ENCODE results near the gene SH3BGR. TPM values are rescaled to one million over a fixed set of nuclear protein-coding genes. Genes with fewer than 3 reads are reported as not detected.

SH3BGR gene
- total RNA-seq, 1 donor: 1.4 TPM

DNA sequence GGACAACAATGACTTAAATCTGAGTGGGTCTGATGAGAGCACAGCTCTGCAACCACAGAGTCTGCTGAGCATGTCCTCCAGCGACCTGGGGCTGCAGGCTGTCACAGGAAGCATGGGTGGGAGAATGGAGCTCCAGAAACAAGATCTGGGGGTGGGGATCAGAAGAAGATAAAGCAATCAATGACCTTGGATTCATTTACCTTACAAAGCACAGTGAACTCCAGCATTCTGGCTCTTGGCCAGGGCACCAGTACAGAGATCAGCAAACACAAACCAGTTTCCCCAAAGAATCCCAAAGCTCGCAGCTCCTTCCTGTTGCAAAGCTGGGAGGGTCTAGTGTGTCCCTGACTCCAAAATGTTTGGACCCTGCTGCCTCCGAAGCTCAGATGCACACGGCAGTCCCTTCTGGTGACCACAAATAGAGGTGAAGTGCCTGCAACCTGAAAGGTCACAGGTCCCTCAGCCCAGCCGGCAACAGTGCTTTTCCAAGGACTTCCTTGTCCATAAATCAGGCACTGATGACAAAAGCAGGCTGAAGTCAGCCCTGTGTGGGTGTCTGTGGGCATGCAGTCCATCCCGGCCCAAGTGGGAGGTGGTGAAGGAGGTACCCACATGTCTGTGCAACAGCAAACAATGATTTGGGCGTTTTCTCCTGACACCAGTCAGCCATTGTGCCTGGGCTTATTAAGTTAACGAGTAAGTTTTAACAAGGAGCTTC, 76.1 kb downstream of the SH3BGR start:
- Histone ChIP-seq H2AFZ (ENCODE audit: low read length) (no peak overlapping the region), H3K4me2 (ENCODE audit: insufficient read depth, low read length) (no peak overlapping the region), H3K4me3 (ENCODE audit: insufficient read depth, low read length) (no peak overlapping the region), H3K27ac (ENCODE audit: low read depth, low read length) (no peak overlapping the region), H3K9me3 (ENCODE audit: low read depth, low read length) (no peaks in the 10 kb centered on the region), H3K27me3 (ENCODE audit: insufficient read depth, low read length) (no peaks in the 10 kb centered on the region), H3K4me1 (ENCODE audit: insufficient read depth, low read length) (no peaks in the 10 kb centered on the region), H3K79me2 (ENCODE audit: insufficient read depth, low read length) (no peaks in the 10 kb centered on the region), H4K20me1 (ENCODE audit: insufficient read depth, low read length) (no peaks in the 10 kb centered on the region), H3K36me3 (ENCODE audit: insufficient read depth, low read length) (no peaks in the 10 kb centered on the region)
- DNase-seq (ENCODE audit: insufficient read length, low spot score, missing footprints): peak; percentile 43
- TF ChIP-seq, protein P1, sequence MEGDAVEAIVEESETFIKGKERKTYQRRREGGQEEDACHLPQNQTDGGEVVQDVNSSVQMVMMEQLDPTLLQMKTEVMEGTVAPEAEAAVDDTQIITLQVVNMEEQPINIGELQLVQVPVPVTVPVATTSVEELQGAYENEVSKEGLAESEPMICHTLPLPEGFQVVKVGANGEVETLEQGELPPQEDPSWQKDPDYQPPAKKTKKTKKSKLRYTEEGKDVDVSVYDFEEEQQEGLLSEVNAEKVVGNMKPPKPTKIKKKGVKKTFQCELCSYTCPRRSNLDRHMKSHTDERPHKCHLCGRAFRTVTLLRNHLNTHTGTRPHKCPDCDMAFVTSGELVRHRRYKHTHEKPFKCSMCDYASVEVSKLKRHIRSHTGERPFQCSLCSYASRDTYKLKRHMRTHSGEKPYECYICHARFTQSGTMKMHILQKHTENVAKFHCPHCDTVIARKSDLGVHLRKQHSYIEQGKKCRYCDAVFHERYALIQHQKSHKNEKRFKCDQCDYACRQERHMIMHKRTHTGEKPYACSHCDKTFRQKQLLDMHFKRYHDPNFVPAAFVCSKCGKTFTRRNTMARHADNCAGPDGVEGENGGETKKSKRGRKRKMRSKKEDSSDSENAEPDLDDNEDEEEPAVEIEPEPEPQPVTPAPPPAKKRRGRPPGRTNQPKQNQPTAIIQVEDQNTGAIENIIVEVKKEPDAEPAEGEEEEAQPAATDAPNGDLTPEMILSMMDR (IDR thresholded peaks at IDR 0.05; ENCODE audit: extremely low read depth, low read depth, low read length): no peak

DNA sequence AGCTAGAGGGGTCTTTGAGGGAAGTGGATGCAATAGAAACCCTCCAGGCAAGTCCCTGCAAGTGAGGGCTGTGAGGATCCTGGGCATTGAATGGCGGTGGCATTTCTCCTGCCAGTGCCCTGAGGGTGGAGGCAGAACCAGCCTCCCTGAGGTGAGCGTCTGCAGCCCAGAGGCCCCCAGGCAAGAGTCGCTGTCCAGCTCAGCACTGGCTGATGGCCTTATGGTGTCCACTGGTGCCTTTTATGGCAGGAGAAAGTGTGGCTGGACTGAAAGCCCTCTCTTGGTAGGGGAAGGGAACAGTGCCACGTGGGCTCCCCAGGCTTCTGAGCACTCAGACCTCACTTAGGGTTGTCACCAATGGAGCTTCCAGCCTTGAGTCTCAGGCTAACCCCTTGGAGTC, 77.3 kb downstream of the SH3BGR start:
- TF ChIP-seq, protein P1 (IDR thresholded peaks at IDR 0.05; ENCODE audit: extremely low read depth, low read depth, low read length): no peak

DNA sequence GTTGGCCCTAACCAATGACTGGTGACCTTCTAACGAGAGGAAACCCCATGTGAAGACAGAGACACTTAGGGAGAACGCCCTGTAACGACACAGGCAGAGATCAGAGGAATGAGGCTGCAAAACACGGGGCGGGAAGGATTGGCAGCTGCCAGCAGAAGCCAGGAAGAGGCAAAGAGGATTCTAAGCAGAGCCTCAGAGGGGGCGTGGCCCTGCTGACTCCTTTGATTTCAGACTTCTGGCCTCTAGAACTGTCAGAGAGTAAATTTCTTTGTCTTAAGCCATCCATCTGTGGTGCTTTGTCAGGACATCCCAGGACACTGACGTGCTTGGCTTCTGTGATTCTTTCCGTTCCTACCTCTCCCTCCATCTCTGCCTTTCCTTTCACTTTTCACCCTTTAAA, 79.3 kb downstream of the SH3BGR start:
- no peaks in the 10 kb centered on the region for H3K27me3 ChIP-seq (ENCODE audit: insufficient read depth, low read length)
- H3K79me2 ChIP-seq (ENCODE audit: insufficient read depth, low read length): no peaks in the 10 kb centered on the region
- H3K4me1 ChIP-seq (ENCODE audit: insufficient read depth, low read length): no peaks in the 10 kb centered on the region
- H3K9me3 ChIP-seq (ENCODE audit: low read depth, low read length): no peaks in the 10 kb centered on the region
- H3K27ac ChIP-seq (ENCODE audit: low read depth, low read length): no peak overlapping the region
- H3K36me3 ChIP-seq (ENCODE audit: insufficient read depth, low read length): no peaks in the 10 kb centered on the region
- H3K4me3 ChIP-seq (ENCODE audit: insufficient read depth, low read length): no peak overlapping the region
- no peaks in the 10 kb centered on the region for H4K20me1 ChIP-seq (ENCODE audit: insufficient read depth, low read length)
- no peak overlapping the region for H2AFZ ChIP-seq (ENCODE audit: low read length)
- TF ChIP-seq, protein P1 (IDR thresholded peaks at IDR 0.05; ENCODE audit: extremely low read depth, low read depth, low read length): no peak
- no peak overlapping the region for H3K4me2 ChIP-seq (ENCODE audit: insufficient read depth, low read length)
- no peak for DNase-seq (ENCODE audit: insufficient read length, low spot score, missing footprints)

More for the DNA sequence above, 77.3 kb downstream of the SH3BGR start:
- Histone ChIP-seq H3K4me3 (ENCODE audit: insufficient read depth, low read length) (no peak overlapping the region), H4K20me1 (ENCODE audit: insufficient read depth, low read length) (no peaks in the 10 kb centered on the region), H3K9me3 (ENCODE audit: low read depth, low read length) (no peaks in the 10 kb centered on the region), H3K4me2 (ENCODE audit: insufficient read depth, low read length) (no peak overlapping the region), H3K4me1 (ENCODE audit: insufficient read depth, low read length) (no peaks in the 10 kb centered on the region), H3K36me3 (ENCODE audit: insufficient read depth, low read length) (no peaks in the 10 kb centered on the region), H2AFZ (ENCODE audit: low read length) (no peak overlapping the region), H3K27ac (ENCODE audit: low read depth, low read length) (no peak overlapping the region), H3K27me3 (ENCODE audit: insufficient read depth, low read length) (no peaks in the 10 kb centered on the region), H3K79me2 (ENCODE audit: insufficient read depth, low read length) (no peaks in the 10 kb centered on the region)
- no peak for DNase-seq (ENCODE audit: insufficient read length, low spot score, missing footprints)

DNA sequence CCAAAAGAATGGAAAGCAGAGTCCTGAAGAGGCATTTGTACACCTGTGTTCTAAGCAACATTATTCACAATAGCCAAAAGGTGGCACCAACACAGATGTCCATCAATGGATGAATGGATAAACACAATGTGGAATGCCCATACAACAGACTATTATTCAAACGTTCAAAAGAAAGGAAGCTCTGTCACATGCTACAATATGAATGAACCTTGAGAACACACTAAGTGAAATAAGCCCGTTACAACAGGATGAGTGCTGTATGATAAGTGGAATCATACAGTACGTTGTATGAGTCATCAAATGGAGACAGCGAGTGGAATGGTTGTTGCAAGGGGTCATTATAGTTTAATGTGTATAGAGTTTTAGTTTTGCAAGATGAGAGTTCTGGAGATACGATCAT, 80.1 kb downstream of the SH3BGR start:
- H3K36me3 ChIP-seq (ENCODE audit: insufficient read depth, low read length): no peaks in the 10 kb centered on the region
- no peaks in the 10 kb centered on the region for H3K4me1 ChIP-seq (ENCODE audit: insufficient read depth, low read length)
- H2AFZ ChIP-seq (ENCODE audit: low read length): no peak overlapping the region
- no peaks in the 10 kb centered on the region for H3K9me3 ChIP-seq (ENCODE audit: low read depth, low read length)
- H3K4me3 ChIP-seq (ENCODE audit: insufficient read depth, low read length): no peak overlapping the region
- TF ChIP-seq, protein P1 (IDR thresholded peaks at IDR 0.05; ENCODE audit: extremely low read depth, low read depth, low read length): no peak
- no peak overlapping the region for H3K27ac ChIP-seq (ENCODE audit: low read depth, low read length)
- DNase-seq (ENCODE audit: insufficient read length, low spot score, missing footprints): no peak
- H3K4me2 ChIP-seq (ENCODE audit: insufficient read depth, low read length): no peak overlapping the region
- no peaks in the 10 kb centered on the region for H3K27me3 ChIP-seq (ENCODE audit: insufficient read depth, low read length)
- no peaks in the 10 kb centered on the region for H4K20me1 ChIP-seq (ENCODE audit: insufficient read depth, low read length)
- no peaks in the 10 kb centered on the region for H3K79me2 ChIP-seq (ENCODE audit: insufficient read depth, low read length)
